Fibroblast of villous mesenchyme (primary cell): Measurements from ENCODE around the gene CCDC63. TPM values are rescaled to one million over a fixed set of nuclear protein-coding genes. Genes with fewer than 3 reads are reported as not detected.

ENCODE experiments used
- DNase-seq: peaks from one replicate; pipeline ENCODE4 v3.0.0-alpha.2; 2010; ENCODE audit warnings: low read depth
- H3K4me3 ChIP-seq: 2 replicates; pipeline ENCODE4 v1.5.1; 2011; ENCODE audit warnings: low read depth, mild to moderate bottlenecking, low read length
- CTCF ChIP-seq: IDR thresholded peaks from 2 replicates; pipeline ENCODE4 v1.5.1; 2012; ENCODE audit warnings: low read depth, mild to moderate bottlenecking, low read length; ENCODE audit not compliant: insufficient read depth
- total RNA-seq: library from RNA; depleted of rRNA; stranded (reverse); fragments of >200 nt; gene quantifications from 2 replicates; pipeline ENCODE4 v1.2.3, GENCODE V29; 2012

Gene CCDC63
- total RNA-seq, 1 donor: not detected

GRCh38 chr12:110821917-110822316 is 24.9 kb upstream of the CCDC63 start:
- no peak overlapping the region for H3K4me3 ChIP-seq
- no peak for TF ChIP-seq CTCF
- no peak for DNase-seq

GRCh38 chr12:110822821-110823415 is 23.9 kb upstream of the CCDC63 start:
- no peak for DNase-seq
- TF ChIP-seq CTCF: no peak
- H3K4me3 ChIP-seq: no peak overlapping the region

GRCh38 chr12:110824342-110824741 is 22.4 kb upstream of the CCDC63 start:
- no peak for DNase-seq
- no peak for TF ChIP-seq CTCF
- no peak overlapping the region for H3K4me3 ChIP-seq

- H3K4me3 ChIP-seq: no peak overlapping the region
- DNase-seq: no peak
- no peak for TF ChIP-seq CTCF
Measured at GRCh38 chr12:110825530-110825929, 21.3 kb upstream of the CCDC63 start.

GRCh38 chr12:110826592-110827200 is 20.1 kb upstream of the CCDC63 start:
- H3K4me3 ChIP-seq: peak overlapping the region; percentile 16
- peak; percentile 87 for DNase-seq
- peak; percentile 83 for TF ChIP-seq CTCF

- no peak overlapping the region for H3K4me3 ChIP-seq
- no peak for DNase-seq
- no peak for TF ChIP-seq CTCF
Measured at GRCh38 chr12:110829308-110829707, 17.5 kb upstream of the CCDC63 start.

- H3K4me3 ChIP-seq: no peak overlapping the region
- no peak for TF ChIP-seq CTCF
- no peak for DNase-seq
Measured at GRCh38 chr12:110836291-110836690, 10.5 kb upstream of the CCDC63 start.
